HL-60 (cell line): ENCODE measurements around the gene CMTM5.

Experiments
- DNase-seq, 2 experiments: peaks; one replicate each; pipeline ENCODE4 v3.0.0-alpha.2; 2010 to 2020; ENCODE audit warnings: low read depth in 1 of 2, low spot score in 1 of 2
- H3K27ac ChIP-seq: fragments of 250-450 bp; sonication (Bioruptor Pico); replicated peaks from 2 replicates; pipeline ENCODE4 v1.5.1; 2020; ENCODE audit warnings: mild to moderate bottlenecking, moderate library complexity
- H3K27me3 ChIP-seq: fragments of 250-450 bp; sonication (Bioruptor Pico); 2 replicates; pipeline ENCODE4 v1.5.1; 2021; ENCODE audit warnings: mild to moderate bottlenecking, moderate library complexity; ENCODE audit not compliant: insufficient read depth, poor library complexity, severe bottlenecking
- H3K4me3 ChIP-seq: replicated peaks from 2 replicates; pipeline ENCODE4 v1.5.1; 2011; ENCODE audit warnings: mild to moderate bottlenecking, control low read depth, low read length; ENCODE audit not compliant: insufficient read depth
- GABPA ChIP-seq: IDR thresholded peaks from 2 replicates; pipeline ENCODE4 v1.6.1; 2012; ENCODE audit warnings: low read depth
- POLR2AphosphoS5 ChIP-seq: IDR thresholded peaks from 2 replicates; pipeline ENCODE4 v1.6.1; 2012; ENCODE audit warnings: low read depth
- REST ChIP-seq: IDR thresholded peaks from 2 replicates; pipeline ENCODE4 v1.6.1; 2012; ENCODE audit warnings: low read depth; ENCODE audit not compliant: insufficient replicate concordance
- SPI1 ChIP-seq: IDR thresholded peaks from 2 replicates; pipeline ENCODE4 v1.6.1; 2012; ENCODE audit warnings: low read depth, mild to moderate bottlenecking, borderline replicate concordance
- TF ChIP-seq, protein P1 (sequence below): IDR thresholded peaks from one replicate; pipeline ENCODE4 v1.5.1; 2011; ENCODE audit warnings: low read length, control low read depth, inconsistent platforms; ENCODE audit not compliant: insufficient read depth

The CMTM5 gene

GRCh38 chr14:23396781-23397407, 20.0 kb downstream of the CMTM5 start:
- TF ChIP-seq REST: no peak
- no peak for TF ChIP-seq GABPA
- no peak for TF ChIP-seq SPI1
- TF ChIP-seq POLR2AphosphoS5: no peak
- TF ChIP-seq, protein P1, sequence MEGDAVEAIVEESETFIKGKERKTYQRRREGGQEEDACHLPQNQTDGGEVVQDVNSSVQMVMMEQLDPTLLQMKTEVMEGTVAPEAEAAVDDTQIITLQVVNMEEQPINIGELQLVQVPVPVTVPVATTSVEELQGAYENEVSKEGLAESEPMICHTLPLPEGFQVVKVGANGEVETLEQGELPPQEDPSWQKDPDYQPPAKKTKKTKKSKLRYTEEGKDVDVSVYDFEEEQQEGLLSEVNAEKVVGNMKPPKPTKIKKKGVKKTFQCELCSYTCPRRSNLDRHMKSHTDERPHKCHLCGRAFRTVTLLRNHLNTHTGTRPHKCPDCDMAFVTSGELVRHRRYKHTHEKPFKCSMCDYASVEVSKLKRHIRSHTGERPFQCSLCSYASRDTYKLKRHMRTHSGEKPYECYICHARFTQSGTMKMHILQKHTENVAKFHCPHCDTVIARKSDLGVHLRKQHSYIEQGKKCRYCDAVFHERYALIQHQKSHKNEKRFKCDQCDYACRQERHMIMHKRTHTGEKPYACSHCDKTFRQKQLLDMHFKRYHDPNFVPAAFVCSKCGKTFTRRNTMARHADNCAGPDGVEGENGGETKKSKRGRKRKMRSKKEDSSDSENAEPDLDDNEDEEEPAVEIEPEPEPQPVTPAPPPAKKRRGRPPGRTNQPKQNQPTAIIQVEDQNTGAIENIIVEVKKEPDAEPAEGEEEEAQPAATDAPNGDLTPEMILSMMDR: no peak
- H3K27me3 ChIP-seq: no peaks in the 10 kb centered on the region
- H3K27ac ChIP-seq: no peak overlapping the region
- no peak for DNase-seq
- no peak overlapping the region for H3K4me3 ChIP-seq

DNA sequence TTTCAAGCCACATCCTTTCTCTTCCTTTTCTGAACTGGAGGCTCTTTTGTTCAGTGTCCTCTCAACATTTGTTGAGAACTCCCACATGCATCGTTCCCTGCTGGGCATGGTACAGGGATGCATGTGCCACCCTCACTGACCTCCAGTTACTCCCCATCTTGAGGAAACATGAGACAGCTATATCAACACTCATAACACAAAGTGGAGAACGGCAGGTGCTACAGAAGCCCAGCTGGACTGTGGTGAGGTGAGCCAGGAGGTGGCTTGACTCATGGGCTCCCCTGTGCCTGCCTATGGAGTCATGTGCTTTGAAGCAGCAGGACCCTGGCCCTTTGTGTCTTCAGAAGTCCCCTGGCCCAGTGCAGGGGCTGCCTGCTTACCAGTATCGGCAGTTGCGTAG, 21.5 kb downstream of the CMTM5 start:
- Histone ChIP-seq H3K4me3 (no peak overlapping the region), H3K27ac (no peak overlapping the region), H3K27me3 (no peaks in the 10 kb centered on the region)
- TF ChIP-seq, protein P1: no peak
- no peak for TF ChIP-seq GABPA
- TF ChIP-seq POLR2AphosphoS5: no peak
- no peak for TF ChIP-seq REST
- DNase-seq: no peak

- TF ChIP-seq, protein P1: no peak
- TF ChIP-seq REST (no peak), SPI1 (no peak), GABPA (no peak), POLR2AphosphoS5 (no peak)
- H3K27ac ChIP-seq: no peak overlapping the region
- DNase-seq: no peak
- no peaks in the 10 kb centered on the region for H3K27me3 ChIP-seq
- H3K4me3 ChIP-seq: no peak overlapping the region
Measured at GRCh38 chr14:23399136-23399535, 22.3 kb downstream of the CMTM5 start.
